CD14-positive monocyte (primary cell): ENCODE results near the gene RAB11FIP3. TPM values are rescaled to one million over a fixed set of nuclear protein-coding genes. Genes with fewer than 3 reads are reported as not detected.

Source experiments
- DNase-seq, 3 donors: peaks; one replicate each; pipeline ENCODE4 v3.0.0-alpha.2; 2011 to 2022
- H2AFZ ChIP-seq: 2 replicates; pipeline ENCODE4 v1.6.0; 2012; ENCODE audit warnings: mild to moderate bottlenecking, low read depth, low read length, inconsistent platforms; ENCODE audit not compliant: insufficient read depth, poor library complexity, severe bottlenecking
- H3K27ac ChIP-seq, 2 donors: 1 replicate in 1 of 2; 2 replicates in 1 of 2; pipeline ENCODE4 v1.5.1; 2012 to 2013; ENCODE audit warnings: low read length in 2 of 2, control low read depth in 1 of 2, inconsistent platforms in 1 of 2, low read depth in 1 of 2, mild to moderate bottlenecking in 1 of 2
- H3K27me3 ChIP-seq, 2 donors: one replicate each; pipeline versions ENCODE4 v1.6.0 to v1.6.1; 2011 to 2013; ENCODE audit warnings: low read length in 2 of 2; ENCODE audit not compliant: control insufficient read depth in 2 of 2, insufficient read depth in 2 of 2
- H3K36me3 ChIP-seq, 2 donors: replicated peaks in 1 of 2; 1 replicate in 1 of 2; 2 replicates in 1 of 2; pipeline versions ENCODE4 v1.5.1 to v1.6.1; 2012 to 2013; ENCODE audit warnings: low read length in 2 of 2, control low read depth in 1 of 2, inconsistent platforms in 1 of 2, mild to moderate bottlenecking in 1 of 2; ENCODE audit not compliant: insufficient read depth in 2 of 2, control insufficient read depth in 1 of 2
- H3K4me1 ChIP-seq, 2 donors: 1 replicate in 1 of 2; 2 replicates in 1 of 2; pipeline versions ENCODE4 v1.5.1 to v1.6.1; 2012 to 2013; ENCODE audit warnings: low read length in 2 of 2, control low read depth in 1 of 2, inconsistent platforms in 1 of 2, mild to moderate bottlenecking in 1 of 2, moderate library complexity in 1 of 2; ENCODE audit not compliant: insufficient read depth in 2 of 2, control insufficient read depth in 1 of 2
- H3K4me2 ChIP-seq: replicated peaks from 2 replicates; pipeline ENCODE3; 2012; ENCODE audit warnings: low read length, moderate library complexity, mild to moderate bottlenecking; ENCODE audit not compliant: poor library complexity, severe bottlenecking; ENCODE audit errors: extremely low read depth
- H3K4me3 ChIP-seq, 3 experiments: fragments of 200-600 bp in 1 of 3; sonication (generic) in 1 of 3; replicated peaks in 1 of 3; 1 replicate in 2 of 3; 2 replicates in 1 of 3; pipeline ENCODE4 v1.5.1; 2011 to 2013; ENCODE audit warnings: low read length in 3 of 3, mild to moderate bottlenecking in 3 of 3, control low read depth in 2 of 3, low read depth in 2 of 3, inconsistent platforms in 1 of 3, moderate library complexity in 1 of 3
- H3K79me2 ChIP-seq: 2 replicates; pipeline ENCODE4 v1.6.0; 2012; ENCODE audit warnings: mild to moderate bottlenecking, control low read depth, inconsistent platforms, low read length, moderate library complexity; ENCODE audit not compliant: insufficient read depth
- H3K9ac ChIP-seq: 2 replicates; pipeline ENCODE4 v1.6.0; 2017; ENCODE audit warnings: low read length, mild to moderate bottlenecking; ENCODE audit not compliant: insufficient read depth, poor library complexity, severe bottlenecking
- H3K9me3 ChIP-seq, 2 donors: replicated peaks in 1 of 2; 1 replicate in 1 of 2; 2 replicates in 1 of 2; pipeline versions ENCODE4 v1.5.1 to v1.6.1; 2012 to 2013; ENCODE audit warnings: low read length in 2 of 2, control low read depth in 1 of 2; ENCODE audit not compliant: control insufficient read depth in 1 of 2, insufficient read depth in 1 of 2
- H4K20me1 ChIP-seq: 2 replicates; pipeline ENCODE4 v1.6.0; 2012; ENCODE audit warnings: mild to moderate bottlenecking, low read length, control low read depth, moderate library complexity; ENCODE audit not compliant: insufficient read depth
- H3K27ac Mint-ChIP-seq, 7 donors: one replicate each; pipeline ENCODE4 v1.8.0; 2020; ENCODE audit warnings: mild to moderate bottlenecking in 7 of 7, mixed read lengths in 7 of 7, moderate library complexity in 6 of 7, inconsistent platforms in 2 of 7
- H3K27me3 Mint-ChIP-seq, 3 donors: one replicate each; pipeline ENCODE4 v1.8.0; 2021 to 2022; ENCODE audit warnings: low read depth in 3 of 3, mild to moderate bottlenecking in 3 of 3, mixed read lengths in 3 of 3, moderate library complexity in 3 of 3, inconsistent platforms in 1 of 3
- H3K36me3 Mint-ChIP-seq, 2 donors: one replicate each; pipeline ENCODE4 v1.8.0; 2020; ENCODE audit warnings: mixed read lengths in 2 of 2, inconsistent platforms in 1 of 2, mild to moderate bottlenecking in 1 of 2
- H3K4me1 Mint-ChIP-seq: one replicate; pipeline ENCODE4 v1.8.0; 2020; ENCODE audit warnings: mild to moderate bottlenecking, mixed read lengths
- H3K4me3 Mint-ChIP-seq, 2 donors: one replicate each; pipeline ENCODE4 v1.8.0; 2020; ENCODE audit warnings: mild to moderate bottlenecking in 2 of 2, mixed read lengths in 2 of 2, moderate library complexity in 1 of 2
- H3K9me3 Mint-ChIP-seq, 7 donors: one replicate each; pipeline ENCODE4 v1.8.0; 2020 to 2022; ENCODE audit warnings: mixed read lengths in 7 of 7, mild to moderate bottlenecking in 6 of 7, moderate library complexity in 6 of 7, inconsistent platforms in 2 of 7
- CTCF ChIP-seq: fragments of 200-600 bp; IDR thresholded peaks from one replicate; pipeline ENCODE4 v1.8.0; 2022; ENCODE audit warnings: antibody characterized with exemption, mild to moderate bottlenecking
- WGBS: methylation state at CpG from one replicate; pipeline ENCODE4 v1.1.5; 2013; ENCODE audit warnings: missing lambda C conversion rate; ENCODE audit not compliant: insufficient coverage; 5-methylcytosine and 5-hydroxymethylcytosine counted together
- intact Hi-C, 2 donors: fragments of 100-400 bp; cut with micrococcal nuclease; formaldehyde crosslinking; loops; one replicate each; pipeline versions ENCODE4 v1.15.0 to v1.15.1; 2023
- polyA plus RNA-seq, 3 donors: library from polyadenylated mRNA; depleted of rRNA in 1 of 3; unstranded in 2 of 3; stranded (reverse) in 1 of 3; fragments of 300-500 nt in 2 of 3; fragments of >200 nt in 1 of 3; fragmentation: Illumina TruSeq in 2 of 3; gene quantifications; 1 replicate in 2 of 3; 2 replicates in 1 of 3; pipeline ENCODE4 v1.2.3, GENCODE V29; 2012 to 2021

RAB11FIP3 gene
- polyA plus RNA-seq, 3 donors = 0.37 to 7.5 (median 0.49) TPM

- Histone ChIP-seq H4K20me1 (peaks cover 51% of the 10 kb centered on the region), H3K27ac (peak overlapping the region; percentile 45 to 87), H3K4me2 (peak overlapping the region; percentile 98), H3K4me3 (peak overlapping the region; percentile 52 to 91 (median 76)), H3K9ac (peak overlapping the region; percentile 80), H2AFZ (peak overlapping the region; percentile 71), H3K79me2 (peaks cover 61% of the 10 kb centered on the region), H3K9me3 (no peaks in the 10 kb centered on the region), H3K36me3 (peaks cover 0 to 4% of the 10 kb centered on the region in 2 donors), H3K4me1 (peaks cover 29 to 43% of the 10 kb centered on the region in 2 donors), H3K27me3 (no peaks in the 10 kb centered on the region)
- Mint-ChIP-seq H3K36me3 (peaks cover 2 to 11% of the 10 kb centered on the region in 2 donors), H3K27ac (peak overlapping the region; percentile 83 to 94 (median 89)), H3K4me3 (peak overlapping the region; percentile 88 to 92), H3K4me1 (peaks cover 38% of the 10 kb centered on the region), H3K27me3 (peaks cover 0 to 1% (median 0%) of the 10 kb centered on the region in 3 donors), H3K9me3 (no peaks in the 10 kb centered on the region)
- peak; percentile 64 to 89 (median 75) for DNase-seq
- intact Hi-C loops = loop anchor here (5.0 kb wide), 3 partner anchors 109 to 131 kb away; partner anchors contain the start of genes METTL26 (in 2 of the 2), DECR2 (in 1 of the 2) and NME4 (in 1 of the 2)
- WGBS = under 1% methylated on average over 50 of the region's 55 CpGs
- no peak for TF ChIP-seq CTCF
Measured at GRCh38 chr16:528111-529011, 102.9 kb downstream of the RAB11FIP3 start.

GRCh38 chr16:529012-529575 is 103.6 kb downstream of the RAB11FIP3 start:
- Mint-ChIP-seq H3K4me1 (peaks cover 36% of the 10 kb centered on the region), H3K4me3 (peak overlapping the region; percentile 88 to 92), H3K36me3 (peaks cover 2 to 11% of the 10 kb centered on the region in 2 donors), H3K27me3 (peaks cover 0 to 1% (median 0%) of the 10 kb centered on the region in 3 donors), H3K27ac (peak overlapping the region; percentile 83 to 94 (median 89)), H3K9me3 (no peaks in the 10 kb centered on the region)
- no peak for TF ChIP-seq CTCF
- Histone ChIP-seq H2AFZ (peak overlapping the region; percentile 71), H3K36me3 (peaks cover 0 to 4% of the 10 kb centered on the region in 2 donors), H3K9me3 (no peaks in the 10 kb centered on the region), H3K4me1 (peaks cover 29 to 43% of the 10 kb centered on the region in 2 donors), H4K20me1 (peaks cover 58% of the 10 kb centered on the region), H3K27me3 (no peaks in the 10 kb centered on the region), H3K27ac (peak overlapping the region; percentile 45 to 87), H3K4me3 (peak overlapping the region; percentile 52 to 91 (median 76)), H3K9ac (peak overlapping the region; percentile 80), H3K4me2 (peak overlapping the region; percentile 98), H3K79me2 (peaks cover 68% of the 10 kb centered on the region)
- no peak for DNase-seq
- intact Hi-C loops = loop anchor here (5.0 kb wide), 3 partner anchors 108 to 132 kb away; partner anchors contain the start of genes METTL26 (in 2 of the 2), DECR2 (in 1 of the 2) and NME4 (in 1 of the 2)
- 50% methylated on average over 12 of the region's 12 CpGs for WGBS
